GM23338 (cell line): ENCODE measurements around the gene CD84. TPM values are rescaled to one million over a fixed set of nuclear protein-coding genes. Genes with fewer than 3 reads are reported as not detected.
"Not testable (repeated sequence)": the region's sequence is repeated elsewhere in the genome, so short reads cannot be mapped to it uniquely, and the experiment has no call there.

Experiments used
- ATAC-seq: fragments of 200-7000 bp; cut with Tn5 transposase; 3 replicates; pipeline ENCODE4 v1.9.1; 2020
- DNase-seq: peaks from one replicate; pipeline ENCODE4 v3.0.0-alpha.2; 2015; ENCODE audit warnings: low spot score
- H2AFZ ChIP-seq: fragments of 200-600 bp; sonication (generic); 2 replicates; pipeline ENCODE4 v1.8.0; 2016; ENCODE audit warnings: antibody characterized with exemption, mild to moderate bottlenecking, moderate library complexity
- H3F3A ChIP-seq: fragments of 200-600 bp; sonication (generic); replicated peaks from 2 replicates; pipeline ENCODE4 v1.8.0; 2017; ENCODE audit warnings: antibody characterized with exemption, mixed run types, low read depth
- H3K27ac ChIP-seq: fragments of 200-600 bp; sonication (generic); 2 replicates; pipeline ENCODE4 v1.6.1; 2016; ENCODE audit warnings: low read depth
- H3K27me3 ChIP-seq: fragments of 200-600 bp; sonication (generic); 2 replicates; pipeline ENCODE4 v1.8.0; 2016; ENCODE audit warnings: mild to moderate bottlenecking, mixed run types, moderate library complexity; ENCODE audit not compliant: insufficient read depth
- H3K36me3 ChIP-seq: fragments of 200-600 bp; sonication (generic); 2 replicates; pipeline ENCODE4 v1.8.0; 2016; ENCODE audit warnings: mild to moderate bottlenecking; ENCODE audit not compliant: insufficient read depth
- H3K4me1 ChIP-seq: fragments of 200-600 bp; sonication (generic); 2 replicates; pipeline ENCODE4 v1.8.0; 2016; ENCODE audit warnings: mild to moderate bottlenecking, moderate library complexity; ENCODE audit not compliant: insufficient read depth
- H3K4me2 ChIP-seq: fragments of 200-600 bp; sonication (generic); 2 replicates; pipeline ENCODE4 v1.7.1; 2017; ENCODE audit warnings: mixed run types
- H3K4me3 ChIP-seq: fragments of 200-600 bp; sonication (generic); 2 replicates; pipeline ENCODE4 v1.6.1; 2016; ENCODE audit warnings: mixed run types
- H3K79me2 ChIP-seq: fragments of 200-600 bp; sonication (generic); replicated peaks from 2 replicates; pipeline ENCODE4 v1.8.0; 2017; ENCODE audit warnings: mild to moderate bottlenecking; ENCODE audit not compliant: insufficient read depth
- H3K9me2 ChIP-seq: fragments of 200-600 bp; sonication (generic); 2 replicates; pipeline ENCODE4 v1.8.0; 2017; ENCODE audit not compliant: insufficient read depth
- H4K20me1 ChIP-seq: fragments of 200-600 bp; sonication (generic); replicated peaks from 2 replicates; pipeline ENCODE4 v1.8.0; 2017; ENCODE audit warnings: mild to moderate bottlenecking; ENCODE audit not compliant: insufficient read depth
- H3K27ac Mint-ChIP-seq: 2 replicates; pipeline ENCODE4 v1.8.0; 2020; ENCODE audit warnings: inconsistent platforms, mild to moderate bottlenecking, moderate library complexity, mixed read lengths
- H3K27me3 Mint-ChIP-seq: 3 replicates; pipeline ENCODE4 v1.8.0; 2022; ENCODE audit warnings: low read depth, mild to moderate bottlenecking, moderate library complexity, mixed read lengths, inconsistent platforms; ENCODE audit not compliant: insufficient read depth, poor library complexity
- H3K36me3 Mint-ChIP-seq: 3 replicates; pipeline ENCODE4 v1.8.0; 2021; ENCODE audit warnings: low read depth, mild to moderate bottlenecking, inconsistent platforms, moderate library complexity, mixed read lengths
- H3K4me1 Mint-ChIP-seq: 3 replicates; pipeline ENCODE4 v1.8.0; 2020; ENCODE audit warnings: mild to moderate bottlenecking, inconsistent platforms, mixed read lengths
- H3K4me3 Mint-ChIP-seq: 3 replicates; pipeline ENCODE4 v1.8.0; 2021; ENCODE audit warnings: moderate library complexity, mild to moderate bottlenecking, inconsistent platforms, mixed read lengths
- H3K9me3 Mint-ChIP-seq: 3 replicates; pipeline ENCODE4 v1.8.0; 2020; ENCODE audit warnings: moderate library complexity, mild to moderate bottlenecking, inconsistent platforms, mixed read lengths
- CREB1 ChIP-seq: fragments of 250-450 bp; sonication (Bioruptor Pico); IDR thresholded peaks from 2 replicates; pipeline ENCODE4 v1.5.0; 2020; ENCODE audit warnings: low read depth, mild to moderate bottlenecking, moderate library complexity
- EZH2 ChIP-seq: fragments of 200-600 bp; sonication (generic); IDR thresholded peaks from one replicate; pipeline ENCODE4 v1.8.0; 2017; ENCODE audit warnings: antibody characterized with exemption, mild to moderate bottlenecking, low read depth; ENCODE audit not compliant: unreplicated experiment
- EZH2phosphoT487 ChIP-seq: fragments of 200-600 bp; sonication (generic); IDR thresholded peaks from one replicate; pipeline ENCODE4 v1.8.1; 2018; ENCODE audit warnings: antibody characterized with exemption; ENCODE audit not compliant: unreplicated experiment
- JUNB ChIP-seq: IDR thresholded peaks from one replicate; pipeline ENCODE4 v1.6.1; 2016; ENCODE audit warnings: antibody characterized with exemption; ENCODE audit not compliant: unreplicated experiment
- NANOG ChIP-seq: IDR thresholded peaks from 2 replicates; pipeline ENCODE4 v1.6.1; 2016; ENCODE audit warnings: antibody characterized with exemption, borderline replicate concordance
- POLR2AphosphoS5 ChIP-seq: IDR thresholded peaks from 2 replicates; pipeline ENCODE4 v1.6.1; 2016; ENCODE audit warnings: antibody characterized with exemption, low read depth
- STAT1 ChIP-seq: IDR thresholded peaks from one replicate; pipeline ENCODE4 v1.6.1; 2016; ENCODE audit warnings: antibody characterized with exemption; ENCODE audit not compliant: unreplicated experiment
- ZNF114 ChIP-seq: fragments of 250-450 bp; sonication (Bioruptor Pico); IDR thresholded peaks from 2 replicates; pipeline ENCODE4 v1.5.0; 2020; ENCODE audit warnings: mild to moderate bottlenecking, moderate library complexity
- ZNF331 ChIP-seq: fragments of 250-450 bp; sonication (Bioruptor Pico); IDR thresholded peaks from 2 replicates; pipeline ENCODE4 v1.5.0; 2020; ENCODE audit warnings: low read depth, mild to moderate bottlenecking, moderate library complexity
- polyA plus RNA-seq: library from polyadenylated mRNA; unstranded; fragments of >200 nt; fragmentation: Nextera tagmentation; extraction: Ambion mirVana; gene quantifications from 2 replicates; pipeline ENCODE4 v1.2.1, GENCODE V29; 2016
- total RNA-seq: library from RNA; depleted of rRNA; stranded (reverse); fragments of >200 nt; shearing (Covaris generic); gene quantifications from 2 replicates; pipeline ENCODE4 v1.2.3, GENCODE V29; 2014
- TF ChIP-seq, protein P1 (sequence below): IDR thresholded peaks from one replicate; pipeline ENCODE4 v1.6.1; 2018; ENCODE audit warnings: antibody characterized with exemption; ENCODE audit not compliant: unreplicated experiment
- TF ChIP-seq, protein P2 (sequence below), 2 experiments: fragments of 200-600 bp in 1 of 2; sonication (generic) in 1 of 2; conservative IDR thresholded peaks; 2 replicates each; pipeline versions ENCODE4 v1.5.1 to v1.6.1; 2016 to 2017; ENCODE audit warnings: antibody characterized with exemption in 2 of 2, low read depth in 2 of 2, mild to moderate bottlenecking in 2 of 2, moderate library complexity in 1 of 2
- TF ChIP-seq, protein P3 (sequence below): fragments of 250-450 bp; sonication (Bioruptor Pico); IDR thresholded peaks from 2 replicates; pipeline ENCODE4 v1.5.0; 2020; ENCODE audit warnings: mild to moderate bottlenecking, moderate library complexity

CD84 gene
- total and polyA plus RNA-seq, 2 experiments from 2014 or later: not detected

DNA sequence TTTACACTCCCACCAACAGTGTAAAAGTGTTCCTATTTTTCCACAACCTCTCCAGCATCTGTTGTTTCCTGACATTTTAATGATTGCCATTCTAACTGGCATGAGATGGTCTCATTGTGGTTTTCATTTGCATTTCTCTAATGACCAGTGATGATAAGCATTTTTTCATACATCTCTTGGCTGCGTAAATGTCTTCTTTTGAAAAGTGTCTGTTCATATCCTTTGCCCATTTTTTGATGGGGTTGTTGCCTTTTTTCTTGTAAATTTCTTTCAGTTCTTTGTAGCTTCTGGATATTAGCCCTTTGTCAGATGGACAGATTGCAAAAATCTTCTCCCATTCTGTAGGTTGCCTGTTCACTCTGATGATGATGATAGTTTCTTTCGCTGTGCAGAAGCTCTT, 3.7 kb upstream of the CD84 start:
- not testable (repeated sequence) for H3K27ac Mint-ChIP-seq, H3K9me3 Mint-ChIP-seq, H3K4me3 ChIP-seq, H3K27me3 Mint-ChIP-seq, H2AFZ ChIP-seq, H3K9me2 ChIP-seq, H3K27ac ChIP-seq, H3K36me3 ChIP-seq, H3K4me3 Mint-ChIP-seq, H3K4me2 ChIP-seq, H3F3A ChIP-seq, H4K20me1 ChIP-seq, ATAC-seq, H3K4me1 ChIP-seq, H3K79me2 ChIP-seq, H3K4me1 Mint-ChIP-seq, H3K27me3 ChIP-seq, DNase-seq, H3K36me3 Mint-ChIP-seq

DNA sequence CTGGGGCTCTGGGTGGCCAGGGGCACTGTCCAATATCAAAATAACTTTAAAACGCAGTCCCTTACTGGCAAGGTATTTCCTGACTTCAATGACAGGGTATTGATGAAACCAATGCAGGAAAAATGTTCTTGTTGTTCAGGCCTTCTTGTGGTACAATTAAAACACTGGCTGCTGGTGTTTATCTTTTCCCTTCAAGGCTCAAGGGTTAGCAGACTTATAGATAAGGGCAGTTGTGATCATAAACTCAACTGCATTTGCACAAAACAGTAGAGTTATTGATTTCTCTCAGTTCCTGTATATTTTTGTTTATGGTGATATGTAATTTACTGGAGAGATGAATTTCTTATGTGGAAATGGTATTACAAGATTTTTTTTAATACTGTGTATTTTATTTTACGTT, 2.7 kb upstream of the CD84 start:
- no peak for DNase-seq
- Histone ChIP-seq H3K4me3 (no peak overlapping the region), H3K27me3 (no peaks in the 10 kb centered on the region), H2AFZ (no peak overlapping the region), H3K9me2 (no peaks in the 10 kb centered on the region; the same call in 1 of the 2 replicates), H3K4me1 (no peaks in the 10 kb centered on the region), H3K27ac (no peak overlapping the region), H4K20me1 (no peaks in the 10 kb centered on the region), H3K4me2 (no peak overlapping the region), H3K36me3 (no peaks in the 10 kb centered on the region), H3F3A (no peaks in the 10 kb centered on the region), H3K79me2 (no peaks in the 10 kb centered on the region)
- Mint-ChIP-seq H3K27me3 (no peaks in the 10 kb centered on the region), H3K36me3 (no peaks in the 10 kb centered on the region), H3K4me1 (no peaks in the 10 kb centered on the region), H3K9me3 (no peaks in the 10 kb centered on the region; the same call in 2 of the 3 replicates), H3K27ac (no peak overlapping the region), H3K4me3 (no peak overlapping the region)
- TF ChIP-seq, protein P1, sequence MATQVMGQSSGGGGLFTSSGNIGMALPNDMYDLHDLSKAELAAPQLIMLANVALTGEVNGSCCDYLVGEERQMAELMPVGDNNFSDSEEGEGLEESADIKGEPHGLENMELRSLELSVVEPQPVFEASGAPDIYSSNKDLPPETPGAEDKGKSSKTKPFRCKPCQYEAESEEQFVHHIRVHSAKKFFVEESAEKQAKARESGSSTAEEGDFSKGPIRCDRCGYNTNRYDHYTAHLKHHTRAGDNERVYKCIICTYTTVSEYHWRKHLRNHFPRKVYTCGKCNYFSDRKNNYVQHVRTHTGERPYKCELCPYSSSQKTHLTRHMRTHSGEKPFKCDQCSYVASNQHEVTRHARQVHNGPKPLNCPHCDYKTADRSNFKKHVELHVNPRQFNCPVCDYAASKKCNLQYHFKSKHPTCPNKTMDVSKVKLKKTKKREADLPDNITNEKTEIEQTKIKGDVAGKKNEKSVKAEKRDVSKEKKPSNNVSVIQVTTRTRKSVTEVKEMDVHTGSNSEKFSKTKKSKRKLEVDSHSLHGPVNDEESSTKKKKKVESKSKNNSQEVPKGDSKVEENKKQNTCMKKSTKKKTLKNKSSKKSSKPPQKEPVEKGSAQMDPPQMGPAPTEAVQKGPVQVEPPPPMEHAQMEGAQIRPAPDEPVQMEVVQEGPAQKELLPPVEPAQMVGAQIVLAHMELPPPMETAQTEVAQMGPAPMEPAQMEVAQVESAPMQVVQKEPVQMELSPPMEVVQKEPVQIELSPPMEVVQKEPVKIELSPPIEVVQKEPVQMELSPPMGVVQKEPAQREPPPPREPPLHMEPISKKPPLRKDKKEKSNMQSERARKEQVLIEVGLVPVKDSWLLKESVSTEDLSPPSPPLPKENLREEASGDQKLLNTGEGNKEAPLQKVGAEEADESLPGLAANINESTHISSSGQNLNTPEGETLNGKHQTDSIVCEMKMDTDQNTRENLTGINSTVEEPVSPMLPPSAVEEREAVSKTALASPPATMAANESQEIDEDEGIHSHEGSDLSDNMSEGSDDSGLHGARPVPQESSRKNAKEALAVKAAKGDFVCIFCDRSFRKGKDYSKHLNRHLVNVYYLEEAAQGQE: no peak
- no peak for TF ChIP-seq NANOG
- TF ChIP-seq CREB1 (CRISPR knock-in tag): no peak
- TF ChIP-seq STAT1: no peak
- TF ChIP-seq JUNB: no peak
- TF ChIP-seq, protein P2, sequence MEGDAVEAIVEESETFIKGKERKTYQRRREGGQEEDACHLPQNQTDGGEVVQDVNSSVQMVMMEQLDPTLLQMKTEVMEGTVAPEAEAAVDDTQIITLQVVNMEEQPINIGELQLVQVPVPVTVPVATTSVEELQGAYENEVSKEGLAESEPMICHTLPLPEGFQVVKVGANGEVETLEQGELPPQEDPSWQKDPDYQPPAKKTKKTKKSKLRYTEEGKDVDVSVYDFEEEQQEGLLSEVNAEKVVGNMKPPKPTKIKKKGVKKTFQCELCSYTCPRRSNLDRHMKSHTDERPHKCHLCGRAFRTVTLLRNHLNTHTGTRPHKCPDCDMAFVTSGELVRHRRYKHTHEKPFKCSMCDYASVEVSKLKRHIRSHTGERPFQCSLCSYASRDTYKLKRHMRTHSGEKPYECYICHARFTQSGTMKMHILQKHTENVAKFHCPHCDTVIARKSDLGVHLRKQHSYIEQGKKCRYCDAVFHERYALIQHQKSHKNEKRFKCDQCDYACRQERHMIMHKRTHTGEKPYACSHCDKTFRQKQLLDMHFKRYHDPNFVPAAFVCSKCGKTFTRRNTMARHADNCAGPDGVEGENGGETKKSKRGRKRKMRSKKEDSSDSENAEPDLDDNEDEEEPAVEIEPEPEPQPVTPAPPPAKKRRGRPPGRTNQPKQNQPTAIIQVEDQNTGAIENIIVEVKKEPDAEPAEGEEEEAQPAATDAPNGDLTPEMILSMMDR (conservative IDR thresholded peaks at IDR 0.05; ENCODE audit: low read depth in 2 of 2): no peak
- TF ChIP-seq, protein P3, sequence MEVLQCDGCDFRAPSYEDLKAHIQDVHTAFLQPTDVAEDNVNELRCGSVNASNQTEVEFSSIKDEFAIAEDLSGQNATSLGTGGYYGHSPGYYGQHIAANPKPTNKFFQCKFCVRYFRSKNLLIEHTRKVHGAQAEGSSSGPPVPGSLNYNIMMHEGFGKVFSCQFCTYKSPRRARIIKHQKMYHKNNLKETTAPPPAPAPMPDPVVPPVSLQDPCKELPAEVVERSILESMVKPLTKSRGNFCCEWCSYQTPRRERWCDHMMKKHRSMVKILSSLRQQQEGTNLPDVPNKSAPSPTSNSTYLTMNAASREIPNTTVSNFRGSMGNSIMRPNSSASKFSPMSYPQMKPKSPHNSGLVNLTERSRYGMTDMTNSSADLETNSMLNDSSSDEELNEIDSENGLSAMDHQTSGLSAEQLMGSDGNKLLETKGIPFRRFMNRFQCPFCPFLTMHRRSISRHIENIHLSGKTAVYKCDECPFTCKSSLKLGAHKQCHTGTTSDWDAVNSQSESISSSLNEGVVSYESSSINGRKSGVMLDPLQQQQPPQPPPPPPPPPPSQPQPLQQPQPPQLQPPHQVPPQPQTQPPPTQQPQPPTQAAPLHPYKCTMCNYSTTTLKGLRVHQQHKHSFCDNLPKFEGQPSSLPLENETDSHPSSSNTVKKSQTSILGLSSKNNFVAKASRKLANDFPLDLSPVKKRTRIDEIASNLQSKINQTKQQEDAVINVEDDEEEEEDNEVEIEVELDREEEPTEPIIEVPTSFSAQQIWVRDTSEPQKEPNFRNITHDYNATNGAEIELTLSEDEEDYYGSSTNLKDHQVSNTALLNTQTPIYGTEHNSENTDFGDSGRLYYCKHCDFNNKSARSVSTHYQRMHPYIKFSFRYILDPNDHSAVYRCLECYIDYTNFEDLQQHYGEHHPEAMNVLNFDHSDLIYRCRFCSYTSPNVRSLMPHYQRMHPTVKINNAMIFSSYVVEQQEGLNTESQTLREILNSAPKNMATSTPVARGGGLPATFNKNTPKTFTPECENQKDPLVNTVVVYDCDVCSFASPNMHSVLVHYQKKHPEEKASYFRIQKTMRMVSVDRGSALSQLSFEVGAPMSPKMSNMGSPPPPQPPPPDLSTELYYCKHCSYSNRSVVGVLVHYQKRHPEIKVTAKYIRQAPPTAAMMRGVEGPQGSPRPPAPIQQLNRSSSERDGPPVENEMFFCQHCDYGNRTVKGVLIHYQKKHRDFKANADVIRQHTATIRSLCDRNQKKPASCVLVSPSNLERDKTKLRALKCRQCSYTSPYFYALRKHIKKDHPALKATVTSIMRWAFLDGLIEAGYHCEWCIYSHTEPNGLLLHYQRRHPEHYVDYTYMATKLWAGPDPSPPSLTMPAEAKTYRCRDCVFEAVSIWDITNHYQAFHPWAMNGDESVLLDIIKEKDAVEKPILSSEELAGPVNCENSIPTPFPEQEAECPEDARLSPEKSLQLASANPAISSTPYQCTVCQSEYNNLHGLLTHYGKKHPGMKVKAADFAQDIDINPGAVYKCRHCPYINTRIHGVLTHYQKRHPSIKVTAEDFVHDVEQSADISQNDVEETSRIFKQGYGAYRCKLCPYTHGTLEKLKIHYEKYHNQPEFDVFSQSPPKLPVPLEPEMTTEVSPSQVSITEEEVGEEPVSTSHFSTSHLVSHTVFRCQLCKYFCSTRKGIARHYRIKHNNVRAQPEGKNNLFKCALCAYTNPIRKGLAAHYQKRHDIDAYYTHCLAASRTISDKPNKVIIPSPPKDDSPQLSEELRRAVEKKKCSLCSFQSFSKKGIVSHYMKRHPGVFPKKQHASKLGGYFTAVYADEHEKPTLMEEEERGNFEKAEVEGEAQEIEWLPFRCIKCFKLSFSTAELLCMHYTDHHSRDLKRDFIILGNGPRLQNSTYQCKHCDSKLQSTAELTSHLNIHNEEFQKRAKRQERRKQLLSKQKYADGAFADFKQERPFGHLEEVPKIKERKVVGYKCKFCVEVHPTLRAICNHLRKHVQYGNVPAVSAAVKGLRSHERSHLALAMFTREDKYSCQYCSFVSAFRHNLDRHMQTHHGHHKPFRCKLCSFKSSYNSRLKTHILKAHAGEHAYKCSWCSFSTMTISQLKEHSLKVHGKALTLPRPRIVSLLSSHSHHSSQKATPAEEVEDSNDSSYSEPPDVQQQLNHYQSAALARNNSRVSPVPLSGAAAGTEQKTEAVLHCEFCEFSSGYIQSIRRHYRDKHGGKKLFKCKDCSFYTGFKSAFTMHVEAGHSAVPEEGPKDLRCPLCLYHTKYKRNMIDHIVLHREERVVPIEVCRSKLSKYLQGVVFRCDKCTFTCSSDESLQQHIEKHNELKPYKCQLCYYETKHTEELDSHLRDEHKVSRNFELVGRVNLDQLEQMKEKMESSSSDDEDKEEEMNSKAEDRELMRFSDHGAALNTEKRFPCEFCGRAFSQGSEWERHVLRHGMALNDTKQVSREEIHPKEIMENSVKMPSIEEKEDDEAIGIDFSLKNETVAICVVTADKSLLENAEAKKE: no peak
- no peak for TF ChIP-seq EZH2
- TF ChIP-seq ZNF331 (CRISPR knock-in tag): no peak
- TF ChIP-seq EZH2phosphoT487: no peak
- TF ChIP-seq POLR2AphosphoS5: no peak
- no peak for TF ChIP-seq ZNF114 (CRISPR knock-in tag)
- no peak for ATAC-seq
